Omental fat pad (tissue), 4 donors: ENCODE results near the gene ADCY10. TPM values are rescaled to one million over a fixed set of nuclear protein-coding genes. Genes with fewer than 3 reads are reported as not detected.

Source experiments
- ATAC-seq: fragments of 150-250 bp; one replicate; pipeline ENCODE4 v1.9.1; 2016; ENCODE audit warnings: mild to moderate bottlenecking, moderate library complexity; ENCODE audit not compliant: low FRiP score
- DNase-seq: peaks from one replicate; pipeline ENCODE4 v3.0.0-alpha.2; 2019; ENCODE audit warnings: low spot score
- CTCF ChIP-seq, 3 donors: fragments of 450-650 bp; IDR thresholded peaks; one replicate each; pipeline ENCODE4 v1.5.1; 2016 to 2017; ENCODE audit warnings: antibody characterized with exemption in 3 of 3, mild to moderate bottlenecking in 3 of 3, moderate library complexity in 2 of 3
- total RNA-seq, 4 donors: library from RNA; depleted of rRNA; stranded (reverse); fragments of >200 nt; gene quantifications; one replicate each; pipeline ENCODE4 v1.1.0, GENCODE V29; 2016

The ADCY10 gene
- total RNA-seq, 4 donors from 2014 or later = 0.32 to 1.0 (median 0.75) TPM; not detected in 1

GRCh38 chr1:167773516-167773915 lies 140.4 kb downstream of the ADCY10 start:
- ATAC-seq = no peak

GRCh38 chr1:167772436-167772835 lies 141.5 kb downstream of the ADCY10 start:
- TF ChIP-seq CTCF (IDR thresholded peaks at IDR 0.05) = no peak
- DNase-seq (no peak), ATAC-seq (no peak)

More at GRCh38 chr1:167773516-167773915, 140.4 kb downstream of the ADCY10 start:
- DNase-seq = no peak
- no peak for TF ChIP-seq CTCF (IDR thresholded peaks at IDR 0.05)

- TF ChIP-seq CTCF (IDR thresholded peaks at IDR 0.05) = no peak
- ATAC-seq (no peak), DNase-seq (no peak)
Observed at GRCh38 chr1:167770127-167770526, 143.8 kb downstream of the ADCY10 start.

GRCh38 chr1:167767761-167768160 lies 146.2 kb downstream of the ADCY10 start:
- no peak for TF ChIP-seq CTCF (IDR thresholded peaks at IDR 0.05)
- DNase-seq (no peak), ATAC-seq (no peak)

GRCh38 chr1:167766538-167766937 lies 147.4 kb downstream of the ADCY10 start:
- no peak for TF ChIP-seq CTCF (IDR thresholded peaks at IDR 0.05)
- ATAC-seq (no peak), DNase-seq (no peak)

GRCh38 chr1:167765496-167765895 lies 148.4 kb downstream of the ADCY10 start:
- TF ChIP-seq CTCF (IDR thresholded peaks at IDR 0.05) = no peak
- no peak for ATAC-seq
- no peak for DNase-seq

GRCh38 chr1:167764458-167765330 lies 149.2 kb downstream of the ADCY10 start:
- ATAC-seq = no peak
- no peak for DNase-seq
- no peak for TF ChIP-seq CTCF (IDR thresholded peaks at IDR 0.05)
